ENCODE results near the gene ANTXR1.

Gene ANTXR1

GRCh38 chr2:69075486-69075885, 62.5 kb downstream of the ANTXR1 start:
- DNase-seq, result no peak

GRCh38 chr2:69076601-69077000, 63.6 kb downstream of the ANTXR1 start:
- DNase-seq, result no peak

- DNase-seq, result no peak
These were observed 64.4 kb downstream of the ANTXR1 start for GRCh38 chr2:69077252-69077950.

GRCh38 chr2:69080071-69080470, 67.1 kb downstream of the ANTXR1 start:
- DNase-seq, result no peak

GRCh38 chr2:69081001-69081580, 68.1 kb downstream of the ANTXR1 start:
- no peak for DNase-seq

- DNase-seq, result no peak
These were observed 68.8 kb downstream of the ANTXR1 start for GRCh38 chr2:69081757-69082156.

GRCh38 chr2:69082430-69082997, 69.5 kb downstream of the ANTXR1 start:
- no peak for DNase-seq

GRCh38 chr2:69083235-69083748, 70.3 kb downstream of the ANTXR1 start:
- DNase-seq, result no peak

- DNase-seq, result no peak
These were observed 71.5 kb downstream of the ANTXR1 start for GRCh38 chr2:69084492-69084891.

GRCh38 chr2:69086466-69086865, 73.5 kb downstream of the ANTXR1 start:
- DNase-seq, result no peak

- no peak for DNase-seq
These were observed 74.4 kb downstream of the ANTXR1 start for GRCh38 chr2:69087211-69087911.

- no peak for DNase-seq
These were observed 74.9 kb downstream of the ANTXR1 start for GRCh38 chr2:69087912-69088240.

- DNase-seq, result no peak
These were observed 75.5 kb downstream of the ANTXR1 start for GRCh38 chr2:69088466-69088865.

- no peak for DNase-seq
These were observed 76.3 kb downstream of the ANTXR1 start for GRCh38 chr2:69089266-69089665.

GRCh38 chr2:69089998-69090397, 77.0 kb downstream of the ANTXR1 start:
- DNase-seq, result no peak

GRCh38 chr2:69090820-69091219, 77.8 kb downstream of the ANTXR1 start:
- DNase-seq, result no peak

GRCh38 chr2:69092857-69093256, 79.9 kb downstream of the ANTXR1 start:
- DNase-seq, result no peak

- DNase-seq, result no peak
These were observed 82.3 kb downstream of the ANTXR1 start for GRCh38 chr2:69095305-69095704.

GRCh38 chr2:69096326-69097095, 83.5 kb downstream of the ANTXR1 start:
- DNase-seq, result no peak

- no peak for DNase-seq
These were observed 84.2 kb downstream of the ANTXR1 start for GRCh38 chr2:69097148-69097610.

- no peak for DNase-seq
These were observed 85.1 kb downstream of the ANTXR1 start for GRCh38 chr2:69097891-69098655.

GRCh38 chr2:69099541-69099940, 86.6 kb downstream of the ANTXR1 start:
- no peak for DNase-seq
